Activated CD8-positive, alpha-beta T cell treated with anti-CD3 and anti-CD28 coated beads for 36 hours (primary cell): ENCODE data around the gene BICDL1. TPM values are rescaled to one million over a fixed set of nuclear protein-coding genes. Genes with fewer than 3 reads are reported as not detected.

Experiments
- ATAC-seq: fragments of 200-7000 bp; cut with Tn5 transposase; one replicate; pipeline ENCODE4 v1.10.0; 2021; ENCODE audit warnings: mild to moderate bottlenecking, moderate library complexity
- CTCF ChIA-PET: fragments of 350-600 bp; sonication (Branson Sonifier 250); formaldehyde crosslinking; loops from one replicate; lab custom pipeline; 2021; ENCODE audit warnings: antibody characterized with exemption; lab: Charles Lee
- POLR2A ChIA-PET: fragments of 350-600 bp; sonication (Branson Sonifier 250); formaldehyde crosslinking; loops from one replicate; lab custom pipeline; 2021; ENCODE audit warnings: antibody characterized with exemption; lab: Charles Lee
- DNase-seq: peaks from one replicate; pipeline ENCODE4 v3.0.0-alpha.2; 2020
- H3K27ac Mint-ChIP-seq: one replicate; pipeline ENCODE4 v1.8.0; 2021; ENCODE audit warnings: mild to moderate bottlenecking, mixed read lengths
- H3K27me3 Mint-ChIP-seq: one replicate; pipeline ENCODE4 v1.8.0; 2021; ENCODE audit warnings: mixed read lengths
- H3K36me3 Mint-ChIP-seq: one replicate; pipeline ENCODE4 v1.8.0; 2021; ENCODE audit warnings: low read depth, mixed read lengths
- H3K4me1 Mint-ChIP-seq: one replicate; pipeline ENCODE4 v1.8.0; 2021; ENCODE audit warnings: low read depth, mixed read lengths
- H3K4me3 Mint-ChIP-seq: one replicate; pipeline ENCODE4 v1.8.0; 2021; ENCODE audit warnings: mild to moderate bottlenecking, moderate library complexity, mixed read lengths
- H3K9me3 Mint-ChIP-seq: one replicate; pipeline ENCODE4 v1.8.0; 2021; ENCODE audit warnings: mixed read lengths
- intact Hi-C: fragments of 100-400 bp; cut with micrococcal nuclease; formaldehyde crosslinking; loops from one replicate; pipeline ENCODE4 v1.10.0; 2022
- total RNA-seq, 2 experiments: library from RNA; stranded (reverse); gene quantifications; one replicate each; pipeline ENCODE4 v1.2.3, GENCODE V29; 2021
- TF ChIP-seq, protein P1 (sequence below): fragments of 200-600 bp; IDR thresholded peaks from one replicate; pipeline ENCODE4 v1.8.0; 2022; ENCODE audit warnings: antibody characterized with exemption, mild to moderate bottlenecking

BICDL1 gene
- total RNA-seq, 2 experiments from 2014 or later, result 103 to 107 TPM

DNA sequence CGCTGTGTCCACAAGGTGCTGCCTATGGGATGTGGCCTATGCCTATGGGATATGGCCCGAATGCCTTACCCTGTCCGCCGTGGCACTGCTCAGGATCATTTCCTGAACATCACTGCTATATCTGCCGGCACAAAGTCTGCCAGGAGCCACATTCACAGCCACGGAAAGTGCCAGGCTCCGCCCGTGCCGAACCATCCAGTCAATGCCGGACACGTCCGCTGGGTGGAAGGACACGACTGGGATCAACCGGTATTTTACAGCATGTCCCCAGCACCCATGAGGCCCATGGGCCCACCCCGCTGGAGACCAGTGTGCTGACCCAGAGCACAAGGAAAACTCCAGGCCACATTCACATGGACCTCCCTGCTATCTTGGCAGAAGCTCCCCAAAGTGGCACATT lies 142.1 kb downstream of the BICDL1 start:
- DNase-seq (no peak), ATAC-seq (no peak)
- H3K4me3 Mint-ChIP-seq, result no peak overlapping the region
- POLR2A ChIA-PET, result interaction anchor here (1.0 kb wide), 1 partner anchor 88 kb away, joined by 3 read pairs; no protein-coding TSS in a partner anchor
- H3K27me3 Mint-ChIP-seq, result no peaks in the 10 kb centered on the region
- TF ChIP-seq, protein P1, sequence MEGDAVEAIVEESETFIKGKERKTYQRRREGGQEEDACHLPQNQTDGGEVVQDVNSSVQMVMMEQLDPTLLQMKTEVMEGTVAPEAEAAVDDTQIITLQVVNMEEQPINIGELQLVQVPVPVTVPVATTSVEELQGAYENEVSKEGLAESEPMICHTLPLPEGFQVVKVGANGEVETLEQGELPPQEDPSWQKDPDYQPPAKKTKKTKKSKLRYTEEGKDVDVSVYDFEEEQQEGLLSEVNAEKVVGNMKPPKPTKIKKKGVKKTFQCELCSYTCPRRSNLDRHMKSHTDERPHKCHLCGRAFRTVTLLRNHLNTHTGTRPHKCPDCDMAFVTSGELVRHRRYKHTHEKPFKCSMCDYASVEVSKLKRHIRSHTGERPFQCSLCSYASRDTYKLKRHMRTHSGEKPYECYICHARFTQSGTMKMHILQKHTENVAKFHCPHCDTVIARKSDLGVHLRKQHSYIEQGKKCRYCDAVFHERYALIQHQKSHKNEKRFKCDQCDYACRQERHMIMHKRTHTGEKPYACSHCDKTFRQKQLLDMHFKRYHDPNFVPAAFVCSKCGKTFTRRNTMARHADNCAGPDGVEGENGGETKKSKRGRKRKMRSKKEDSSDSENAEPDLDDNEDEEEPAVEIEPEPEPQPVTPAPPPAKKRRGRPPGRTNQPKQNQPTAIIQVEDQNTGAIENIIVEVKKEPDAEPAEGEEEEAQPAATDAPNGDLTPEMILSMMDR, result no peak
- peaks cover 60% of the 10 kb centered on the region for H3K36me3 Mint-ChIP-seq
- H3K9me3 Mint-ChIP-seq, result no peaks in the 10 kb centered on the region
- H3K27ac Mint-ChIP-seq, result no peak overlapping the region
- H3K4me1 Mint-ChIP-seq, result peaks cover 25% of the 10 kb centered on the region
- intact Hi-C loops, result no loop called here
- CTCF ChIA-PET, result no interaction called here

DNA sequence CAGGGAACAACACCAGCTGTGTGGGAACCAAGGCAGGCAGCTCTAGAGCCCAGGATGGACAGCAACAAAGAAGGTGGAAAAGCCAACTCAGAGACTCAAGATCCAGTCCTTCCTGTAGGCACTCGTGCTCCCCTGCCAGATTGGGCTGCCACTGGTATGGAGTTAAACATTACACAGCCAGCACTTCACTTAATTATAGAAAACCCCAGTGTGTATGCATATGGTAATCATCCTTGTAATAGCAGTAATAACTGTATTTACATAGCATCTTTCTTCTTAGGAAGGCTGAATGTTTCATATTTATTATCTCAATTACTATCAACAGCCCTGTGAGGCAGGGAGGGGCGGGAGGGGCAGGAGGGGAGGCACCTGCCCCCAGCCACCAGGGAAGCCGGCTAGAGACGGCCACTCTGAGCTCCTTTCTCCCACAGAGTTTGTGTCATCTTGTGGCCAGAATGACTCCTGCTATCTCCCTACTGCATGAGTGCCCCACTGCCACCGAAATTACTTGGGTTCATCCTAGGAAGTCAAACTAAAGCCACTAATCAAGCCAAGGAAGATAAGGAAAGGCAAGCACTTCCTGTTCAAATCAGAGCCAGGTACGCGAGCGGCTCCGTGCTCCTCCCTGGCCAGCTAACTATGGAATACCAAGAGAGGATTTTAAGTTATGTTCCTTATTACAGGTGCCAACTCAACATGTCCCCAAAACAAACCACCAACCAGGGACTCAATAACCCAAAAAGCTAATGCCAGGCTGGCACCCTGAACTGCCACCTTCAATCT lies 143.2 kb downstream of the BICDL1 start:
- no peaks in the 10 kb centered on the region for H3K9me3 Mint-ChIP-seq
- H3K4me1 Mint-ChIP-seq, result peaks cover 13% of the 10 kb centered on the region
- TF ChIP-seq, protein P1, result no peak
- intact Hi-C loops, result no loop called here
- H3K27me3 Mint-ChIP-seq, result no peaks in the 10 kb centered on the region
- no peak for DNase-seq
- H3K36me3 Mint-ChIP-seq, result peaks cover 57% of the 10 kb centered on the region
- POLR2A ChIA-PET, result interaction anchor here (0.6 to 1.0 kb wide), 2 partner anchors 33 to 87 kb away, joined by 3 read pairs; no protein-coding TSS in a partner anchor
- H3K27ac Mint-ChIP-seq, result peak overlapping the region; percentile 43
- CTCF ChIA-PET, result no interaction called here
- H3K4me3 Mint-ChIP-seq, result no peak overlapping the region
- no peak for ATAC-seq

DNA sequence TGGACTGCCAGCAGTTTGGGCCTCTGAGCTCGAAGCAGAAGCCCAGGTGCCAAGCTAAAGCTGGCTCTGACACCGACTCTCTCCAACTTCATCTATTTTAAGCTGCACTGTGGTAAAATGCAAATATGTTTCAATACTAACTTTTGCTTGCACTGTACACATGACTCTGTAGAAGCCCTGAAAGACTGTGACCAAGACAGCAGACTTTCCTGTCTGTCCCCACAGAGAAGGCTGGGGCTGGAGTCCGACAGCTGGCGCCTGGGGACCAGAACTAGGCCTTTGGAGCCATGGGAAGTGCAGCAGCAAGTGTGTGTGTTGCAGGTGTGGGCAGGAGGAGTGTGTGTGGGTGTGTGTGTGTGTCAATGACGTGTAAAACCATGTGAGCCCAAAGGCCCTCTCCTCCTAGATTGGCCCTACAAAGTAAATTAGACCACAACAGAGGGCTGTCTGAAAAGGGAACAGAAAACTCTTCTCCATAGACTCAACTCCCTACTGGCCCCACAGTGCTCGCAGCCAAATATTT lies 143.9 kb downstream of the BICDL1 start:
- Mint-ChIP-seq H3K27me3 (no peaks in the 10 kb centered on the region), H3K36me3 (peaks cover 53% of the 10 kb centered on the region), H3K4me3 (no peak overlapping the region), H3K9me3 (no peaks in the 10 kb centered on the region), H3K27ac (no peak overlapping the region), H3K4me1 (peaks cover 7% of the 10 kb centered on the region)
- POLR2A ChIA-PET, result interaction anchor here (0.6 to 1.6 kb wide), 3 partner anchors 10 to 32 kb away, joined by 3 to 4 read pairs (median 3); no protein-coding TSS in a partner anchor
- DNase-seq (no peak), ATAC-seq (no peak)
- intact Hi-C loops, result no loop called here
- CTCF ChIA-PET, result interaction anchor here (0.6 kb wide), 1 partner anchor 62 kb away, joined by 3 read pairs; no protein-coding TSS in a partner anchor
- TF ChIP-seq, protein P1, result no peak

DNA sequence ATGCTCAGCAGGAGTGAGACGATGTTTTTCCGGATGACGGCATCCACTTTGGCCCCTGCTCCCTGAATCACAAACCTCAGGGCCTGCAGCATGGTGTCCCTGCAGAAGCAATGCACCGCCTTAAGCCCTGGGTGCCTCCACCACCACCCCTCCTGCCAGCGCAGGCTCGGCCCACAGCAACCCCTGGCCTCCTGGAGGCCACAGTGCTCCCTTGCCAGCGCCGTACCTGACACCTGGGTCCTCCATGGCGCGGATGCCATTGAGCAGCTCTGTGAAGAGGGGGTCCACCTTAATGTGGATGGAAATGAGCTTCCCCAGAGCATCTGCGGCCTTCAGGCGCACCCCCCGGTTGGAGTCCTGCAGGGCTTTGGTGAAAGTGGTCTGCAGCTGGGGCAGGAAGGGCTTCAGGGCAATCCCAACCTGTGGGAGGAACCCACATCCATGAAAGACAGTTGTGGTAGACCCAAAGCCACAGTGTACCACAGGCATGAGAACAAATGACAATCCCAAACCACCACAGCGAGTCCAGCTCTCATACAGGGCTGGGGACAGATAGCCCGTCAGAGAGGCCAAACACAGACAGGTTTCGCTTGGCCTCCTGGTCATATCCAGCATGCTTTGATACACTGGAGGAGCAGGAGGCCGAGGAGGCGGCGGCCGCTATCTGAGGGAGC lies 145.4 kb downstream of the BICDL1 start:
- Mint-ChIP-seq H3K27ac (no peak overlapping the region), H3K9me3 (no peaks in the 10 kb centered on the region), H3K36me3 (peaks cover 48% of the 10 kb centered on the region), H3K27me3 (no peaks in the 10 kb centered on the region), H3K4me3 (no peak overlapping the region), H3K4me1 (peaks cover 4% of the 10 kb centered on the region)
- DNase-seq (no peak), ATAC-seq (no peak)
- TF ChIP-seq, protein P1, result no peak
- CTCF ChIA-PET, result interaction anchor here (1.1 kb wide), 1 partner anchor 25 kb away, joined by 3 read pairs; no protein-coding TSS in a partner anchor
- intact Hi-C loops, result no loop called here
- POLR2A ChIA-PET, result interaction anchor here (1.1 to 1.6 kb wide), 3 partner anchors 10 to 13 kb away, joined by 3 read pairs; no protein-coding TSS in a partner anchor
